Activated CD8-positive, alpha-beta T cell treated with anti-CD3 and anti-CD28 coated beads for 36 hours (primary cell): ENCODE results near the gene RPS6KA6. TPM values are rescaled to one million over a fixed set of nuclear protein-coding genes. Genes with fewer than 3 reads are reported as not detected.
A peak's percentile ranks its signal among the peaks of the same experiment; 100 is the strongest.

ENCODE experiments used
- ATAC-seq: fragments of 200-7000 bp; cut with Tn5 transposase; one replicate; pipeline ENCODE4 v1.10.0; 2021; ENCODE audit warnings: mild to moderate bottlenecking, moderate library complexity
- CTCF ChIA-PET: fragments of 350-600 bp; sonication (Branson Sonifier 250); formaldehyde crosslinking; loops from one replicate; lab custom pipeline; 2021; ENCODE audit warnings: antibody characterized with exemption; lab: Charles Lee
- POLR2A ChIA-PET: fragments of 350-600 bp; sonication (Branson Sonifier 250); formaldehyde crosslinking; loops from one replicate; lab custom pipeline; 2021; ENCODE audit warnings: antibody characterized with exemption; lab: Charles Lee
- DNase-seq: peaks from one replicate; pipeline ENCODE4 v3.0.0-alpha.2; 2020
- H3K27ac Mint-ChIP-seq: one replicate; pipeline ENCODE4 v1.8.0; 2021; ENCODE audit warnings: mild to moderate bottlenecking, mixed read lengths
- H3K27me3 Mint-ChIP-seq: one replicate; pipeline ENCODE4 v1.8.0; 2021; ENCODE audit warnings: mixed read lengths
- H3K36me3 Mint-ChIP-seq: one replicate; pipeline ENCODE4 v1.8.0; 2021; ENCODE audit warnings: low read depth, mixed read lengths
- H3K4me1 Mint-ChIP-seq: one replicate; pipeline ENCODE4 v1.8.0; 2021; ENCODE audit warnings: low read depth, mixed read lengths
- H3K4me3 Mint-ChIP-seq: one replicate; pipeline ENCODE4 v1.8.0; 2021; ENCODE audit warnings: mild to moderate bottlenecking, moderate library complexity, mixed read lengths
- H3K9me3 Mint-ChIP-seq: one replicate; pipeline ENCODE4 v1.8.0; 2021; ENCODE audit warnings: mixed read lengths
- intact Hi-C: fragments of 100-400 bp; cut with micrococcal nuclease; formaldehyde crosslinking; loops from one replicate; pipeline ENCODE4 v1.10.0; 2022
- total RNA-seq, 2 experiments: library from RNA; stranded (reverse); gene quantifications; one replicate each; pipeline ENCODE4 v1.2.3, GENCODE V29; 2021
- TF ChIP-seq, protein P1 (sequence below): fragments of 200-600 bp; IDR thresholded peaks from one replicate; pipeline ENCODE4 v1.8.0; 2022; ENCODE audit warnings: antibody characterized with exemption, mild to moderate bottlenecking

The RPS6KA6 gene
- total RNA-seq, 2 experiments from 2014 or later, result 0.04 TPM; not detected in 1

DNA sequence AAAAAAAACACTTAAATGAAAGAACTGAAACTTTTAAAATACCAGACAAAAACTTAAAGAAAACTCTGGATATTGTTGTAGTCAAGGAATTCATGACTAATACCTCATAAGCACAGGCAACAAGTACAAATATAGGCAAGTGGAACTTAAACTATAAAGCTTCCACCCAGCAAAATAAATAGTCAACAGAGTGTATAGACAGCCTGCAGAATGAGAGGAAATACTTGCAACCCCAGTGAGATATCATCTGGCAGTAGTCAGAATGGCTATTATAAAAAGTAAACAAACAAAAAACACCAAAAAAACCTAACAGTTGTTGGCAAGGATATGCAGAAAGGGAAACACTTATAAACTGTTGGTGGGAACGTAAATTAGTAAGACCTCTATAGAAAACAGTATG is 9.6 kb upstream of the RPS6KA6 start:
- DNase-seq (no peak), ATAC-seq (no peak)
- ChIA-PET POLR2A (no interaction called here), CTCF (no interaction called here)
- Mint-ChIP-seq H3K36me3 (no peaks in the 10 kb centered on the region), H3K4me1 (no peaks in the 10 kb centered on the region), H3K27ac (no peak overlapping the region), H3K4me3 (no peak overlapping the region), H3K9me3 (no peaks in the 10 kb centered on the region), H3K27me3 (no peaks in the 10 kb centered on the region)
- intact Hi-C loops, result no loop called here
- TF ChIP-seq, protein P1, sequence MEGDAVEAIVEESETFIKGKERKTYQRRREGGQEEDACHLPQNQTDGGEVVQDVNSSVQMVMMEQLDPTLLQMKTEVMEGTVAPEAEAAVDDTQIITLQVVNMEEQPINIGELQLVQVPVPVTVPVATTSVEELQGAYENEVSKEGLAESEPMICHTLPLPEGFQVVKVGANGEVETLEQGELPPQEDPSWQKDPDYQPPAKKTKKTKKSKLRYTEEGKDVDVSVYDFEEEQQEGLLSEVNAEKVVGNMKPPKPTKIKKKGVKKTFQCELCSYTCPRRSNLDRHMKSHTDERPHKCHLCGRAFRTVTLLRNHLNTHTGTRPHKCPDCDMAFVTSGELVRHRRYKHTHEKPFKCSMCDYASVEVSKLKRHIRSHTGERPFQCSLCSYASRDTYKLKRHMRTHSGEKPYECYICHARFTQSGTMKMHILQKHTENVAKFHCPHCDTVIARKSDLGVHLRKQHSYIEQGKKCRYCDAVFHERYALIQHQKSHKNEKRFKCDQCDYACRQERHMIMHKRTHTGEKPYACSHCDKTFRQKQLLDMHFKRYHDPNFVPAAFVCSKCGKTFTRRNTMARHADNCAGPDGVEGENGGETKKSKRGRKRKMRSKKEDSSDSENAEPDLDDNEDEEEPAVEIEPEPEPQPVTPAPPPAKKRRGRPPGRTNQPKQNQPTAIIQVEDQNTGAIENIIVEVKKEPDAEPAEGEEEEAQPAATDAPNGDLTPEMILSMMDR, result no peak

DNA sequence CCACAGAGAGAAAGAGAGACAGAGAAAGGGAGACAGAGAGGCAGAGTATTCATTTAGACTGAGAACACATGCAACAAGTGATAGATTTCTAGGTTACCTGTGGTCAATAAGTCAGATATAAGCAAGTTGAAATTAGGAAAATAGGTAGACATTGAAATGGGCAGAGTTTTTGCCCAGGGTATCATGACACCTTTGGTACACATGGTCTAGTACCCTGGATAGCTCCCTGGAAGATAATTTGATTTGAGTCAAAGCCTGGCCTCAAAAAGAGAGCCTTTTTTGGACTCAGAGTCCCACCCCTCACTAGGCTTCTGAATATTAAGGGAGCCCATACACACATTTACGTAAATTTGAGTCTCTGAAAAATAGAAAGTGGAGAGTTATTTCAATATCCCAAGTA is 4.0 kb upstream of the RPS6KA6 start:
- peaks cover 4% of the 10 kb centered on the region for H3K9me3 Mint-ChIP-seq
- POLR2A ChIA-PET, result no interaction called here
- intact Hi-C loops, result no loop called here

DNA sequence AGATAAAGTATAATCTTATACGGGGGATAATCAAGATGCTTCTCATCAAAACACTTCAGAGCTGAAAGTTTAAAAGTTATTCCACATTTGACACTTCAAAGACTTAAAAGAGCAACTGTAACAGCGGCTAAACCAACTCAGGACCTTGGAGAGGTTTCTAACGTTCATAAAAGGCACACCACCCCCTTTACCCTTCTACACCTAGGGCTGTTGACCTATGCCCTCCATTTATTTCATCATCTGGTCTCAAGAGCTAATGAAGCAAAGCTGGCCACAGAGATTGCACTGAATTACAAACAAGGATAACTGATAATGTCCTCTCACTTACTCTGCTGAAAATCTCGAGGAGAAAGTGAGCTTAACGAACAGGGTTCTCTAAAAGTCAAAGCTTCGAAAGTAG is 1.1 kb upstream of the RPS6KA6 start:
- H3K9me3 Mint-ChIP-seq, result peaks cover 4% of the 10 kb centered on the region
- TF ChIP-seq, protein P1, result no peak
- H3K36me3 Mint-ChIP-seq, result no peaks in the 10 kb centered on the region
- H3K4me1 Mint-ChIP-seq, result no peaks in the 10 kb centered on the region
- H3K27ac Mint-ChIP-seq, result no peak overlapping the region
- no peak for ATAC-seq
- POLR2A ChIA-PET, result no interaction called here
- peaks cover 20% of the 10 kb centered on the region for H3K27me3 Mint-ChIP-seq
- DNase-seq, result no peak
- CTCF ChIA-PET, result no interaction called here
- no peak overlapping the region for H3K4me3 Mint-ChIP-seq
- intact Hi-C loops, result no loop called here

More for the DNA sequence above, 4.0 kb upstream of the RPS6KA6 start:
- no peaks in the 10 kb centered on the region for H3K36me3 Mint-ChIP-seq
- no peak overlapping the region for H3K27ac Mint-ChIP-seq
- TF ChIP-seq, protein P1, result no peak
- CTCF ChIA-PET, result no interaction called here
- DNase-seq, result no peak
- no peak overlapping the region for H3K4me3 Mint-ChIP-seq
- H3K4me1 Mint-ChIP-seq, result no peaks in the 10 kb centered on the region
- ATAC-seq, result no peak
- H3K27me3 Mint-ChIP-seq, result peaks cover 9% of the 10 kb centered on the region

DNA sequence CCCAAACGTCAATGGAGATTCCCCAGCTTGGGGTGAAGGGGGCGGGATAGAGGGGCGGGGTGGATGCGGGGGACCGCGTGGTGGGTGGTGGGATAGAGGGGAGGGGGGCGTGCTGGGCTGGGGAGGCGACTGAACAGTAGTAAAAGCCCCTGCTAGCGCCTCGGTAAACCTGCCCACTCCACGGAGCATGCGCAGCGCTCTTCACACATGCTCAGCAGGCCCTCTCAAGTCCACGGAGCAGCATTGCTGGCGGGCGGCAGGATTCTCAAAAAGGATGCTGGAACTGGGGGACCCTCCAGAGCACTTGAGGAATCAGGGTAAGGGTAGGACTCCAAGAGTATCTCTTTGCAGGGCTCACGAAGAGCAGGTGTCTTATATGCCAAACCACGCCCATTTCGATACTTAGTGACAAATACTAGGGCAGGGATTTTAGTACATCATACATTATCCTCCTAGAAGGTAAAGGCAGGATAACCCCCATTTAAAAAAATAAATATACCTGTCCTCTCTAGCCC is 378 bp upstream of the RPS6KA6 start:
- Mint-ChIP-seq H3K27me3 (peaks cover 20% of the 10 kb centered on the region), H3K4me3 (peak overlapping the region; percentile 24), H3K27ac (no peak overlapping the region), H3K4me1 (no peaks in the 10 kb centered on the region), H3K9me3 (peaks cover 4% of the 10 kb centered on the region), H3K36me3 (no peaks in the 10 kb centered on the region)
- POLR2A ChIA-PET, result no interaction called here
- peak; percentile 6 for DNase-seq
- intact Hi-C loops, result no loop called here
- CTCF ChIA-PET, result no interaction called here
- TF ChIP-seq, protein P1, result no peak
- ATAC-seq, result peak; percentile 47

DNA sequence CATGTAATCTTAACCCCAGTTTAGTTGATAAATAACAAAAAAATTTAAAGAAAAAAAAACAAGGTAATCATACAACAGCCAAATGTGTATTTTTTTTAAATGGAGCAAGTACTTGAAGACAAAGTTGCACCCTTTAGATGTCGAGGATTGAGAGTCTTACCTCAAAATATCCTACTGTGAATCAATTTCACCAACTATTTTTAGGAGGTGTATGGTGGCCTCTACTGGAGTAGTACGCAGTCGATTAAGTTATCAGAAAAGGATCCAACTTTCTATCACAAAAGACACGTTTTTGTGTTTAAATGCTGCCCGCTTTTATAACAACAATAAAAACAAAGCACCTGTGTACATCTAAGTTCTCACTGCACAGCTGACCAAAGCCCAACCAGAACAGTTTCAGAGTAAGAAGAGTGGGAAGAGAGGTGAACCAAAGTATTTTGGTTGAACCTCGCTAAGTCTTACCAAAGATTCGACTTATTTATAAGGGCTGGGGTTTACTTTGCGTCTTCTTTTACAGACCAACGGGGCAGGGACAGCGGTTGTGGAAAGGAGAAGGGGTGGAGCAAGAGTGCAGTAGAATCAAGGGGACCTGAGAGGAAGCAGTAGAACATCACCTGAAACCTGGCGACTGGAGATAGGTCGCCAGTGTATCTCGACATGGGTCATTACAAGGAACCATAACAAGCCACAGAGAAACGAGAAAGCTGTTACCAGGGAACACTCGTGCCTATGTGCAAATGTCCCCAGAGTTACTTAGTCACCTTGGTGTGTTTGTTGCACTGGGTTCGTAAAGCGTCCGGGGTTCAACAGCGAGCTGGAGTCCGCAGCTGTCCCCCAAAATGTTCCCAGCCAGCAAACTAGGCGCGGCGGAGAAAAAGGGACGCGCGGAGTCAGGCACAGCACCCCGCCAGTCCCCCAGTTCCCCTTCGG is 1.1 kb downstream of the RPS6KA6 start:
- CTCF ChIA-PET, result no interaction called here
- TF ChIP-seq, protein P1, result no peak
- Mint-ChIP-seq H3K27ac (no peak overlapping the region), H3K27me3 (peaks cover 23% of the 10 kb centered on the region), H3K4me1 (no peaks in the 10 kb centered on the region), H3K36me3 (no peaks in the 10 kb centered on the region), H3K4me3 (peak overlapping the region; percentile 14), H3K9me3 (peaks cover 3% of the 10 kb centered on the region)
- DNase-seq, result no peak
- ATAC-seq, result no peak
- intact Hi-C loops, result no loop called here
- POLR2A ChIA-PET, result no interaction called here
